Cerebellar nuclear complex (tissue), 1 donor: ENCODE results near the gene SVIL.
"Not testable (repeated sequence)": the region's sequence is repeated elsewhere in the genome, so short reads cannot be mapped to it uniquely, and the experiment has no call there.

Experiments
- DNase-seq, 2 experiments: peaks; one replicate each; lab custom pipeline; 2025; lab: John Stamatoyannopoulos, UW

The SVIL gene

DNA sequence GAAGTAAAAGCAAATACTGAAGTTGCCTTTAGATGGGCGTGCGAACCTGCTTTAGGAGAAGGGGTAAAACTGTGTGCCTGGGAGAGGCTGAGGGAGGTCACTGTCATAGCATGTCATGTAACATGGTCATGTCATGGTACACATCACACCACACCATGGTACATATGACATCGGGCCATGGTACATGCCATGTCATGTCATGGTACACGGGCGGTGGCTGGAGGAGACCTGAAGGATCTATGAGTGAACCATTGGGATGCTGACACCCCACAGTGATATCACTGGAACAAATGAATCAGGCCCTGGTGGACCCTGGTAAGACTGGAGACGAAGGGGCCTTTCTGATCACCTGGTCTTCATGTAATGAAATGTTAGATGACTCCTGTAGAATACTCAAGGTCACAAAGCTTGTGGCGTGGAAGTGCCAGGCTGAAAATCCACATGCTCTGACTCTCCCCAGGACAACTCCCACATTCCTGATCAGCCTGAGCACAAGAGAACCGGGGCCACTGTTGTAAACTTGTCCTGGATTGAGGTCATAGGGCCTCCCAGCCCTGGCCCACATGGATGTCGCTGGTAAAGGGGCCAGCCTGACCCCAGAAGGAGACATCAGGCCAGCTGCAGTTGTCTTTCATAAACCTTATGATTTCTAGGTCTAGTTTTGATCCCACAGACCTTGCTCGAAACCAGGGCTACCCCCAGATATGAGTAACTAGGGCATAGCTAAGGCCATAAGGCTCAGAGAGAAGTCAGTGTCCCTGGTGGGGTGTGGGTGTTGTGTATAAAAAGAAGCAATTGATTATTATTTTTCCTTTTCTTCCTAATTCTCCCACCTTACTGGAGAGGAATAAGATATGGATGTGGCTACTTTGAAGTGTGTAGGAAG, 60.3 kb downstream of the SVIL start:
- not testable (repeated sequence) for DNase-seq

DNA sequence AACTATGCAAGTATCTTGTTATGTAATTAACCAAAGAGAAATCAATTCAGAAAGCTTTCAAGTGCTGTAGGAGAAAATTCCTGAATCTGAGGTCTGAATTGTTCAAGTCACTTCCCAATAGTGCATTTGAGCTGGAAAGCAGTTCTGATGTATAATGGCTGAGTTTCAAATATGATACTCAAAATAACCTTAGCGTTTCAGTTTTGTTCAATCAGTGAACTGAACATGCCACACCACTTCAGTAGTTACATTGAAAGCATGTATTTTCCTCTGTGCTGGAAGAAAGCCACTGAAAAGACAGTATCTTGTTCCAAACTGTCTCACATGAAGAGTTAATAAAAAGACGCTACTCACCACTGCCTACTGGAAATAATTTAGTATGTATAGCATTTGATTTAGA, 64.5 kb downstream of the SVIL start:
- DNase-seq: not testable (repeated sequence)

DNA sequence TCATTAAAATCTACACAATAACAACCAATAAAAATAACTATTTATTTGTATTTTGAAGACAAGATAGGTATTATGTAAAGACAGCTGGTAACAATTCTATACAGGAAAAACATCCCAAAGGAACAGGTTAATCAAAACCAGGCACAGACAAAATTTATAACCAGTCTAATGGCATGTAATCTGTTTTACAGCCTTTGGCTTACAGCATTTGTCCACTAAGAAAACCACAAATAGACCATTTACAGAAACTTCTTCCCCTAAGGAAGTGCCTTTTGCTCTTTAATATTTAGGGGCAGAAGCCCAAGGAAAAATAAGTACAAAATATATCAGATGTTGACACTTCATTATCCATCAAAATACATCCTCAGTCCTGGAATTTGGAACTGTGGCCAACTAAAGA, 65.0 kb downstream of the SVIL start:
- DNase-seq: no peak

DNA sequence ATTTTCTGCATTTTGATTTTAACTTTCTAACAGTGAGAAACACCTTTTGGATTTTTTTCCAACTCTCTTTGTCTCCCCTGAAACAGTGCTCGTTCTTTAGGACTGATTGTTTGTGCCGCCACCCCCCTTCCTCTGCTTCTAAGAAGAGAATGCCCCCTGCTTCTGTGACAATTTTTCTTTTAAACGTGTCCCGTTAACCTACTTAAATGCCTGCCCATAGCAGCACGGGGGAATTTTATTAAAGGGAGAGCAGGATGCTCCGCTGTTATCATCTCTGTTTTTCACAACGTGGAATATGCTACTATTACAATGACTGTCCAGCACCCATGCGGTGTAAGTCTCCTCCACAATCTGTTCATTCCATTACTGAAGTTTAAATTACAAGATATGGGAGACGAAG, 67.8 kb downstream of the SVIL start:
- DNase-seq: no peak

DNA sequence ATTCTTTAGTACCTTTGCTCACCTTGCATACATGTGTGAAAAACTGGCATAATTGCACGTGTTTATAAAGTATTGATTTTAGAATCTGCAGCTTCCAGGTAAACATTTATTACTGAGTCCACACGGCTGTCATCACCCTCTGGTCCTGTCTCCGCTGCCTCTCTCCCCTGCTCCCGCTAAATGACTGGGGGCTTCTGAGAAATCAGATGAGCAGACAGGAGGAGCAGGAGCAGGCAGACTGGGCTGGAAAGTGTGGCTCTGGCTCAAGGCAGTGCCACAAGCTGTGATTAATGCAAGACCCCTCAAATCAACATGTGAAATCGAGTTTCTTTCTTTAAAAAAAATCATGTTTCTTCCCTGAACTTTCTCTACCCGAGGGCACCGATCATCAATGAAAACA, 68.6 kb downstream of the SVIL start:
- DNase-seq: not testable (repeated sequence)

DNA sequence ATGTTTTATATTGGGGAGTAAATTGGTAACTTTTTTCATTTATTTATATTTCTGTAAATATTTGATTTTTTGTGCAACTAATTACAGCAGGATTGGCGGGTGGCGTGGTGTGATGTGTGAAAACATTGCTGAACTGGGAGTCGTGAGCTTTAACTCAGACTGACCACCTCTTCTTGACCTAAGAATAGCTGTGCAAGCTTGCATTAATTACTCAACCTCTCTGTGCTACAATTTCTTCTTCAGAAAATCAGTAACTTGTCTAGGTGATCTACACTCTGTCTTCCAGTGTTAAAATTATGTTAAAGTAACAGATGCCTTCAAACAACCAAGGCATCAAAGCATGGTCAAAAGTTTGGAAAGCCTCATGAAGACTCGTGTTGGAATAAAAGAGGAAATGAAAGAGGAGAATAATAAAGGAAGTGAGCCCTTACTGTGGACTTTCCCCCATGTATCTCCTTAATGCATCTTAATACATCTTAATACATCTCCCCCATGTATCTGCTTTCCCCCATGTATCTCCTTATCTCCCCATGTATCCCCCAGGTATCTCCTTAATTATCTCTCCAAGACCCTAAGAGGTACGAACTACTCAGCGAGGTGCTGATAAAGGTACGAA, 71.2 kb downstream of the SVIL start:
- no peak for DNase-seq

DNA sequence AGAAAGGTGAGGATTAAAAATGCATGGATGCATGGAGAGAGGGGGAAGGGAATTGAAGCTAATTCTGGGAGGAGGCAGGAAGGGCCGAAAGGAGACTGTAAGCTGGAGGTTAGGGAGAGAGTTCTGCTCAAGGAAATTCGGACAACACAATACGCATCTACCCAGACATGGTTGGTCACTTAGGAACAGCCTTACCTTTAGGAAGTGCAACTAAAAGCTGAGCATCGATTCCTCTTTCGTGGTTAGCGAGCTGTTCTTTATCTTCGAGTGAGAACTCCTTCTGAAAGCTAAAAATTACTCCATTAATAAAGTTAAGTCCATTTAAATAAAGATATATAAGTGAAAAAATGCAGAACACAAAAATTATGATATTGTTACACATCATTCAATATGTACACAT, 71.8 kb downstream of the SVIL start:
- not testable (repeated sequence) for DNase-seq

DNA sequence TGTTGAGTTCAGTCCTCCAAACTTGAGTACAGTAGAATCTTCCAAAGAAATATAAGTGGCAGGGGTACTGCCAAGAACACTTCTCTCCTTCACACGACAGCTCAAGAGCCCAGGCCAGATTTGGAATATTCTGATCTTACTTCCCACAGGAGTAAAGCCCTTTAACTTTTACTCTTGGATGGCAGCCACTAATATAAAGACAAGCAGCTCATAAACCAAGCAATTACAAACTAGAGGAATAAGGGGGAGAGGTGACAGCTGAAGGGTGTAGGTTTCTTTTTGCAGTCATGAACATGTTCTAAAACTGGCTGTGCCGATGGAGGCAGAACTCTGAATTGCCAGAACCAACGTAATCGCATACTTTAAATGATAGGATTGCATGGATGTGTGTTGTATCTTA, 74.8 kb downstream of the SVIL start:
- DNase-seq: no peak

DNA sequence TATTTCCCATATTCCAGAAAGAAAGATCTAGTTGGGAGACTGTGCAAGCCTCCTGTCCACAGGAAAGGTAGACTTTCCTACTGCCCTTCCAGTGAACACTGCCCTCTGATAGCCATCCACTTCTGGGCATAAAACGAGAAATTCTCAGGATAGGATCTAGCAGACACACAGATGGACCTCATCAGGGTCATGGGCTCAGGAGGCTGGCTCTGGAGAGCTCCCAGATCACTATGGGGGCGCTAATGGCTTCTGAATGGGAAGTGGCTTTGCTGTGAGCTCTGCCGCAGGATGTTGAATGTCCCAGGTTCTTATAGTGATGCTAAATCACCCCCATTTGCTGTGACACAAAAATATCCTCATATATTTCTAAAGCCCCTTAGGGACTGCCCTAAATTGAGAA, 77.1 kb downstream of the SVIL start:
- no peak for DNase-seq

DNA sequence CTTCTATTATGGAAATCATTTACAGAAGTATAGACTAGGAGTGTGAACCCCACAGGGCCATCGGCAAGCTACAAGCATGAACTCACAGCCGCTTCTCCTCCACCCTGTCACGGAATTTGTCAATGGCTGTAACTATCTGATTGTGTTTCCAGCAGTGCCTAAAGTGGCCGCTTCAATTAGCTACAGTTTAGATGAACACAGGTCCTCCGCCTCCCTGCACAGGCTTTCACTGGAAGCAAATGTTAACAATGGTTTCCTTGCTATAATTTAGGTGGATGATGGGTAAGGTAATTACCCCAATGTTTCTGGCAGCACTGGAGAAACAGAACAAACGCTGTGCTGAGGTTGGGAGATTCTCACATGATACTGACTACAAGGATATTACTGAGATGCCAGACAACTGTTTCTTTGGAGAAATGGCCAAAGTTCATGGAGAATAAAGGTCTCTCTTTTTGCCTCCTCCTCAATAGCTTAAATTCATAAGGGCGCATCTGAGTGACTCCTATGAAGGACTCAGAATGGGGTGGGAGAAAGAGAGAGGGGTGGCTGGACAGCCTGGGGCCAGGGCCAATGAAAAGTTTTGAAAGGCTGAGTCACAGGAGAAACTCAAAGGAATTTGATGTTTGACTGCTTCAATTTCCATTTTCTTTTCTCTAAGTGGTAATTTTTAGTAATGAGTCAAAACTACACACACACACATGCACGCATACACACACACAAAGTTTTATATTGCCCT, 78.9 kb downstream of the SVIL start:
- no peak for DNase-seq

DNA sequence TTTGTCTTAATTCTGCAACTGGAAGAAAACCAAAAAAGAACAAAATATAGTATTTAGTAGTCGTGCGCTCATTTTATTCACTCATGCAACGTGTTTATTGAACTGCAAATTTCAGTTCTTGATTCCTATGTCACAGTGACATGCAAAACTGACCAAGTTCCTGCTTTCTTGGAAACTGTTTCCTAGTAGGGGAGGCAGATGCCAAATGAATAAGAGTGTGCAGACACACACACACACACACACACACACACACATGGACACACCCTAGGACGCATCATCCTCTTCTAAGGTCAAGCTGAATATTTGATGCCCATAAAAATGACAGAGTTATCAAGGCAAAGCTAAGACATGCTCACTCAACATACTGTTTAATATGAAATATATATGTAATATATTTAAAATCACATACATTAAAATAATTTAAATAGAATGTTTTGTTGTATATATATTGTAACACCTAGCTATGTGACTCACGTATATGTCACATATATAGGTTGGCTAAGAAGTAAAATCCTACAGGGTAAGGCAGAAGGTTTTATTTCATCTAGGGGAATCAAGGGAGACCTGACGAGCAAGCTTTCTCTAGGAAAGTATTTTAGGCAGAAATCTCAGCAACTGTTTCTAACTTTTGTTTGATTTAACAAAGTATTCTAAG, 79.6 kb downstream of the SVIL start:
- no peak for DNase-seq

DNA sequence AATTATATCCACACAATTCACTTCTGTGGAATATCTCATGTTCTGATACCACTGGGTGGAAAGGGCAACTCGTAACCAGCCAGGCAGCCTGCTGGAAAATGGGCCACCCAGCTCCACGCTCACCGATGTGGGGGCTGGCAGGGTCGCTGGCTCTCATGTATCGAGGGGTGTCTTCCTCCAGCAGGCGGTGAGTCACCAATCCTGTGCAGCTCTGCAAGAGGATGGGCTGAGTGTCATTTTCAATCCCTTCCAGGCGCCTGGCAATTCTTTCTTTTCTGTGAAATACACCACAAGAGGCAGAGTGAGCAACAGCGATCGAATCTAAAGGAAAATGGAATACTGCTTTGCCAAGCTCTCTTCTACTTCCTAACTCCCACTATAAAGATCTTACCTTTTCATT, 80.1 kb downstream of the SVIL start:
- no peak for DNase-seq

DNA sequence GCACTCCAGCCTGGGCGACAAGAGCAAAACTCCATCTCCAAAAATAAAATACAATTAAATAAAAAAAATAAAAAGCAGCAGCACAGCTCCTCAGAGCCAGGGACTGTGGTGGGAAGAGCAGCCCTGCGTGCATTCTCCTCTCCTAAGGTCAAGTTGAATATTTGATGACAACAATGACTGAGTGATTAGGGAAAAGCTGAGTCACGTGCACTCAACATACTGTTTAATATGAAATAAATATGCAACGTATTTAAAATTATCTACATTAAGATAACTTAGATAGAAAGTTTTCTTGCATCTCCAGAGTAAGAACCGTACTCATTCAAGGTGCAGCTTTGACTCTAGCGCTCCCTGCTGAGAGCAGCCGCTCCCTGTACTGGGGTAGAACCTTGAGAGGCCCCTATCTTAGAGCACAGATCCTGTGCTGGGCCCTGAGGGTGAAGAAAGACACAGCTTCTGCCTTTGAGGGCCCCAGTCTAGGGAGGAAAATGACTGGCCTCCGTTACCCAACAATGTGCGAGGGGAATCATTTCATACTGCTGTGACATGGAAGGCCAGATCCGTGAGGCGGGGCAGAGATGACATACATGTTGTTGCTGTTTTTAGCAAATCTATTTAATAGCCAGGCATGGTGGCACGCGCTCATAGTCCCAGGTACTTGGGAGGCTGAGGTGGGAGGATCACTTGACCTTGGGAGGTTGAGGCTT, 81.1 kb downstream of the SVIL start:
- no peak for DNase-seq

DNA sequence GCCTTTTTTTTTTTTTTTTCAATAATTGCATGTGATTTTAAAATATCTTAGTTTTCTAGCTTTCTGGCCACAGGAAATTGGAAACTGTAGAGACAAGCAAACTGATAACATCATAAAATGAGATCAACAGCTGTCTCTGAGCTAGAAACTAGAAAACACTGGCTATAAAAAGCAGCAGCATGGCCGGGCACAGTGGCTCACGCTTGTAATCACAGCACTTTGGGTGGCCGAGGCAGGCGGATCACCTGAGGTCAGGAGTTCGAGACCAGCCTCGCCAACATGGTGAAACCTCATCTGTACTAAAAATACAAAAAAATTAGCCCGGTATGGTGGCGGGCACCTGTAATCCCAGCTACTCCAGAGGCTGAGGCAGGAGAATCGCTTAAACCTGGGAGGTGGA, 81.7 kb downstream of the SVIL start:
- DNase-seq: not testable (repeated sequence)

DNA sequence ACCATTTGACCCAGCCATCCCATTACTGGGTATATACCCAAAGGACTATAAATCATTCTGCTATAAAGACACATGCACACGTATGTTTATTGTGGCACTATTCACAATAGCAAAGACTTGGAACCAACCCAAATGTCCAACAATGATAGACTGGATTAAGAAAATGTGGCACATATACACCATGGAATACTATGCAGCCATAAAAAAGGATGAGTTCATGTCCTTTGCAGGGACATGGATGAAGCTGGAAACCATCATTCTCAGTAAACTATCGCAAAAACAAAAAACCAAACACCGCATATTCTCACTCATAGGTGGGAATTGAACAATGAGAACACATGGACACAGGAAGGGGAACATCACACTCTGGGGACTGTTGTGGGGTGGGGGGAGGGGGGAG, 85.3 kb downstream of the SVIL start:
- not testable (repeated sequence) for DNase-seq

DNA sequence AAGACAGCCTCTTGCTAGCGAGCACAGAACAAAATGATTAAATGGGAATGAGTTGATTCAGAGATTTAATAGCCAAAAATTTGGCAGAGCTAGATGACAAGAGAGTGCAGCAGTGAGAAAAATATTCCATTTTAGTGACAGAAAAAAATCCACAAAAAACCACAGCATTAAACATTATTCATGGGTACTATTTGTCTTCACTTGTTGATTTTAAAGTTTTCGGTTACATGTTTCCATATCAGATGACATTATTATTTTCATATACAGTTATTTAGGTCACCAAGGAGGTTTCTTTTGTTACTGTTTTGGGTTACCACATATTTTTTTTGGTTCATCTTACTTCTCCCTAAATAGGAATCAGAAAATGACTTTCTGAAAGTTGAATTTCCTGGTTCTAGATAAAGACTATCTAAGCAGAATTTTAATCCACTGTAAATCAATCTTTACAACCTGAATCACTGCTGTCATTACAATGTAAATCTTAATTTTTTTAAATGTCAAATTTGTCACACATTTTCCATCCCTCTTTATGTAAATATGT, 87.9 kb downstream of the SVIL start:
- no peak for DNase-seq

DNA sequence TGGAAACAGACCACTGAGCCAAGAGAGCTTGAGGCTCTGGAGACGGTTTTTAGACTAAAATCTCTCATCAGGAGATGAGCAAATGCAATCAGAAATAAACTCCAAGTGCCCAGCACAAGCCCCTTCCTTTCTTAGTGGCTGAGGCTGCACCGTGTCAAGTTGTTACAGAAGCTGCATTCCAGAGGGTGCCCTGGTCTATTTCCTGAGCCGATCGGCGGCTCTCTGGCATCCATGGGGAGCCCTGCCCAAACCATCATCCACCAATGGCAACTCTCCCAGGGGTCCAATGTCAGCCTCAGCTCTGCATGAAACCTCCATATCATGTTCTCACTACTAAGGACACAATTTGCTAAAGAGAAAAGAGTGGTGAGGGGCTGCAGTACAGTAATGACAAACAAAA, 89.6 kb downstream of the SVIL start:
- DNase-seq: no peak

DNA sequence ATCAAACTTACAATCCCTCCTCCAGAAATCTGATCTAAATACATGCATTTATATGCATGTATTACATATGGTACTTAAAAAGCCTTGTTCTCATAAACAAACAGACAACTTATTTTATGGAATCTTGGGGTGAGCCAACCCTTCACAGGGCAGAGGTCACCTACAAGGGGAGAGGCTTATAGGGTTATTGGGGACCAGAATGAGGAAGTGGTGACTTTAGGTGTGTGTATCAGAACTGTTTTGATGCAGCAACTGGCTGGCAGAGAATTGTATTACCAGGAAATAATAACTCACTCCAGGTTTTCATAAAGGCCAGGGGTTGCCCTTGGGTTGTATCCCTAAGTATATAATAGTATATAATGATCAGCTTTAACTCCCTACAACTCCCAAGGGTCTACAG, 91.1 kb downstream of the SVIL start:
- no peak for DNase-seq

DNA sequence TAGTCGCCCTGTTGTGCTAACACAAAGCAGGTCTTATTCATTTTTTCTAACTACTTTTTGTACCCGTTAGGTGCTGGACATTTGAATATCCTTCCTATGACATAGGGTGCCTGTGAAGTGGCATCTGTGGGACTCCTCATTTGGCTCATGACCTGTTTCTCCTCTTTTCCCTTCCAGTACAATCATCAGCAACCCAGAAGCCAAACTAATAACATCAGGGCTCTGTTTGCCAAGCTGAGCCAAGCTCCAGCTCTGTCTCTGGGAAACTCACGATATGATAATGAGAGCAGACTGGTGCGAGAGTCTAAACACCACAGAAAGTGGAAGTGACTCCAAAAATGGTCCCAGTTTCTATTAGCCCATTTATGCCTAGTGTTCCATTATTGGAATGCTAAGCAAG, 92.0 kb downstream of the SVIL start:
- no peak for DNase-seq

DNA sequence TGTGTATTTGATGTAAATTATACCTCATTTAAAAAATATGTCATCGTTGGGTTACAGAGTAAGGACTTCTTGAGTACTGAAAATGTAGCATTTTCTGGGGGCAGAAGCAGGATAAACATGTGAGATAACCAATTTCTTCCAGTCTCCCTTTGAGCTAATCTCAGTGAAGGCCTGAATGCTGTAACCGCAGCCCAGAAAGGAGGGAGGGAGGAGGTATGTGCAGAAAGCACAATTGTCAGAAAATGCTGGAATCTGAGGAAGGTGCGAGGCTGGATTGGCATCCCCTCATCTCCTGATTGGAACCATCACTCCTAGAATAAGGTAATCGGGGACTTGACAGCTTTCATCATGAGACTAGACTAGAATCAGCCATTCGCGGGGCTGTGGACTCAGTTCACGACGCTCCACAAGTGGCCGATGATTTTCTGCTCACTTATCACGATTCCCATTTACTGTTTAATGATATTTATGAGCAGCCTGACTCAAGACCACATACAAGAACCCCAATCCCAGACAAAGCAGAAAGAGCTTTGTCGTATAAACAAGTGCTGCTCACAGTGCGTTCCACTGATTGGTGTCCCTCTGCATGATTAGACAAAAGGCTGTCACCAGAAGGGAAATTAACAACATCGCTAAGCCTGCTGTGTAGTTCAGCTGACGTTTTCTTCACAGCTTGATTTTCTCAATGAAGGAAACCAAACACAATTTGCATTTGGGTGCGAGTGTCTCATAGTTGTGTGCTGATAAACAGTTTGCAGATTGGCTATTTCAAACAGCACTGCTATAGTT, 93.2 kb downstream of the SVIL start:
- no peak for DNase-seq

DNA sequence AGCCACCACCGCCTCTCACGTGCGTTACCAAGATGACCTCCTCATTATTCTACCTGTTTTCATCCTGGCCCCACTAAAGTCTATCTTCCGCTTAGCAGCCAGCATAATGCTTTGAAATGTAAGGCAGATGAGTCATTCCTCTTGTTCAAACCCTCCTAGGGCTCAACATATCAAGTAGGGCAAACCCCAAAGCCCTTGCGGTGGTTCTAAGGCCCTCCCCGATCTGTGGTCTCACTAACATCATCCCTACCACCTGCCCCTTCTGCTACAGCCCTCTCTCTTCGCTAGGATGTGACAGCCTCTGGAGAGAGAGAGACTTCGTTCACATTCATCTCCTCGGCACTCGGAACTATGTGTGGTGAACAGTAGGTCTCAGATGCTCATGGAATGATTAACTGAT, 94.8 kb downstream of the SVIL start:
- DNase-seq: no peak
